Testis (tissue), 2 donors: ENCODE measurements around the gene ZBTB20.

Experiments used
- CTCF ChIP-seq, 3 experiments: fragments of 450-650 bp in 2 of 3; fragments of 200-600 bp in 1 of 3; sonication (generic) in 1 of 3; IDR thresholded peaks; one replicate each; pipeline ENCODE4 v1.5.1; 2016 to 2019; ENCODE audit warnings: antibody characterized with exemption in 3 of 3, mild to moderate bottlenecking in 2 of 3, moderate library complexity in 1 of 3
- POLR2A ChIP-seq: fragments of 450-650 bp; IDR thresholded peaks from one replicate; pipeline ENCODE4 v1.6.1; 2017; ENCODE audit warnings: antibody characterized with exemption, mild to moderate bottlenecking, moderate library complexity

GRCh38 chr3:114333923-114334240, 813.2 kb downstream of the ZBTB20 start:
- TF ChIP-seq CTCF (IDR thresholded peaks at IDR 0.05) (no peak), POLR2A (no peak)
